SK-N-MC (cell line): ENCODE measurements around the gene FXYD2.

ENCODE experiments used
- EZH2 ChIP-seq: fragments of 200-600 bp; sonication (generic); IDR thresholded peaks from one replicate; pipeline ENCODE4 v1.6.1; 2017; ENCODE audit warnings: antibody characterized with exemption
- FOXP2 ChIP-seq: optimal IDR thresholded peaks from 2 replicates; pipeline ENCODE3; 2011; ENCODE audit warnings: mild to moderate bottlenecking, moderate library complexity; ENCODE audit not compliant: insufficient read depth; ENCODE audit errors: extremely low read length, control extremely low read depth
- POLR2AphosphoS5 ChIP-seq: IDR thresholded peaks from 2 replicates; pipeline ENCODE4 v1.6.1; 2012; ENCODE audit warnings: mild to moderate bottlenecking, low read depth, low read length, borderline replicate concordance

- no peak for TF ChIP-seq EZH2
- TF ChIP-seq POLR2AphosphoS5: no peak
- TF ChIP-seq FOXP2: no peak
These were observed 24.9 kb downstream of the FXYD2 start for GRCh38 chr11:117799634-117800033.
